ENCODE measurements around the gene SMIM38.
A peak's percentile ranks its signal among the peaks of the same experiment; 100 is the strongest.
"Not testable (repeated sequence)": the region's sequence is repeated elsewhere in the genome, so short reads cannot be mapped to it uniquely, and the experiment has no call there.

Gene SMIM38

GRCh38 chr11:69122630-69123431, 32.9 kb upstream of the SMIM38 start:
- DNase-seq, result peak; percentile 37

- no peak for DNase-seq
These were observed 31.9 kb upstream of the SMIM38 start for GRCh38 chr11:69123593-69124545.

- no peak for DNase-seq
These were observed 29.9 kb upstream of the SMIM38 start for GRCh38 chr11:69125861-69126260.

GRCh38 chr11:69126286-69126685, 29.4 kb upstream of the SMIM38 start:
- no peak for DNase-seq

GRCh38 chr11:69127081-69127850, 28.5 kb upstream of the SMIM38 start:
- DNase-seq, result no peak

GRCh38 chr11:69127884-69128283, 27.9 kb upstream of the SMIM38 start:
- no peak for DNase-seq

GRCh38 chr11:69129053-69129452, 26.7 kb upstream of the SMIM38 start:
- DNase-seq, result no peak

- no peak for DNase-seq
These were observed 26.1 kb upstream of the SMIM38 start for GRCh38 chr11:69129647-69130046.

GRCh38 chr11:69130654-69131053, 25.1 kb upstream of the SMIM38 start:
- DNase-seq, result no peak

GRCh38 chr11:69131121-69131566, 24.6 kb upstream of the SMIM38 start:
- DNase-seq, result no peak

GRCh38 chr11:69131644-69132300, 24.0 kb upstream of the SMIM38 start:
- no peak for DNase-seq

GRCh38 chr11:69132301-69132670, 23.4 kb upstream of the SMIM38 start:
- no peak for DNase-seq

- no peak for DNase-seq
These were observed 22.5 kb upstream of the SMIM38 start for GRCh38 chr11:69133251-69133650.

- DNase-seq, result not testable (repeated sequence)
These were observed 21.6 kb upstream of the SMIM38 start for GRCh38 chr11:69134182-69134581.

GRCh38 chr11:69134957-69135356, 20.8 kb upstream of the SMIM38 start:
- no peak for DNase-seq

- DNase-seq, result no peak
These were observed 20.0 kb upstream of the SMIM38 start for GRCh38 chr11:69135420-69136363.

- DNase-seq, result no peak
These were observed 19.3 kb upstream of the SMIM38 start for GRCh38 chr11:69136471-69136870.

- no peak for DNase-seq
These were observed 18.4 kb upstream of the SMIM38 start for GRCh38 chr11:69137151-69137844.

- DNase-seq, result no peak
These were observed 17.5 kb upstream of the SMIM38 start for GRCh38 chr11:69138265-69138664.

- not testable (repeated sequence) for DNase-seq
These were observed 15.6 kb upstream of the SMIM38 start for GRCh38 chr11:69140161-69140560.

- no peak for DNase-seq
These were observed 15.1 kb upstream of the SMIM38 start for GRCh38 chr11:69140635-69141034.

Measured in activated CD4-positive, alpha-beta T cell treated with anti-CD3 and anti-CD28 coated beads, Interleukin-2, Interleukin-6, amounts not matched to agents 100 ng/mL and 50 ng/mL, durations not matched to agents 16 hours and 8 hours (primary cell).